Caco-2 (cell line): ENCODE measurements around the gene EFNA2. TPM values are rescaled to one million over a fixed set of nuclear protein-coding genes. Genes with fewer than 3 reads are reported as not detected.

Source experiments
- BruUV-seq: library from RNA; stranded (reverse); fragments of 400-500 nt; replicated peaks from 2 replicates; lab custom pipeline; 2021; lab: Mats Ljungman, UMichigan
- CTCF ChIA-PET: fragments of 300-600 bp; sonication (Branson Sonifier 250); formaldehyde crosslinking; loops from one replicate; lab custom pipeline; 2022; ENCODE audit warnings: antibody characterized with exemption; lab: Charles Lee
- POLR2A ChIA-PET: fragments of 300-600 bp; sonication (Branson Sonifier 250); formaldehyde crosslinking; loops from one replicate; lab custom pipeline; 2022; ENCODE audit warnings: antibody characterized with exemption; lab: Charles Lee
- DNase-seq, 2 experiments: peaks; one replicate each; pipeline versions ENCODE4 v3.0.0 to v3.0.0-alpha.2; 2020 to 2022
- H3K27me3 ChIP-seq: replicated peaks from 2 replicates; pipeline ENCODE4 v1.6.0; 2011; ENCODE audit warnings: low read length; ENCODE audit not compliant: control insufficient read depth, insufficient read depth
- H3K36me3 ChIP-seq: 2 replicates; pipeline ENCODE4 v1.5.1; 2011; ENCODE audit warnings: low read length; ENCODE audit not compliant: control insufficient read depth, insufficient read depth
- H3K4me1 ChIP-seq: fragments of 250-450 bp; sonication (Bioruptor Pico); 2 replicates; pipeline ENCODE4 v1.5.1; 2020; ENCODE audit warnings: mild to moderate bottlenecking
- H3K4me3 ChIP-seq: 2 replicates; pipeline ENCODE4 v1.5.1; 2011; ENCODE audit warnings: low read depth, mild to moderate bottlenecking, control low read depth, low read length
- H3K9me3 ChIP-seq: fragments of 250-450 bp; sonication (Bioruptor Pico); 2 replicates; pipeline ENCODE4 v1.5.1; 2020; ENCODE audit warnings: mild to moderate bottlenecking, moderate library complexity
- H3K27ac Mint-ChIP-seq: one replicate; pipeline ENCODE4 v1.8.0; 2022; ENCODE audit warnings: mixed read lengths; ENCODE audit not compliant: unreplicated experiment
- H3K27me3 Mint-ChIP-seq: one replicate; pipeline ENCODE4 v1.8.0; 2022; ENCODE audit warnings: mixed read lengths; ENCODE audit not compliant: insufficient read depth, unreplicated experiment
- H3K36me3 Mint-ChIP-seq: one replicate; pipeline ENCODE4 v1.8.0; 2022; ENCODE audit warnings: mild to moderate bottlenecking, mixed read lengths; ENCODE audit not compliant: insufficient read depth, unreplicated experiment
- H3K4me1 Mint-ChIP-seq: one replicate; pipeline ENCODE4 v1.8.0; 2022; ENCODE audit warnings: low read depth, mixed read lengths; ENCODE audit not compliant: unreplicated experiment
- H3K4me3 Mint-ChIP-seq: one replicate; pipeline ENCODE4 v1.8.0; 2022; ENCODE audit warnings: mild to moderate bottlenecking, moderate library complexity, mixed read lengths; ENCODE audit not compliant: unreplicated experiment
- H3K9me3 Mint-ChIP-seq: one replicate; pipeline ENCODE4 v1.8.0; 2022; ENCODE audit warnings: mixed read lengths; ENCODE audit not compliant: unreplicated experiment
- CTCF ChIP-seq, 2 experiments: fragments of 200-600 bp in 1 of 2; IDR thresholded peaks; 1 replicate in 1 of 2; 2 replicates in 1 of 2; pipeline versions ENCODE4 v1.5.1 to v1.8.0; 2011 to 2022; ENCODE audit warnings: antibody characterized with exemption in 1 of 2, control low read depth in 1 of 2, inconsistent platforms in 1 of 2, low read depth in 1 of 2, low read length in 1 of 2, mild to moderate bottlenecking in 1 of 2, moderate library complexity in 1 of 2; ENCODE audit not compliant: insufficient read depth in 1 of 2, severe bottlenecking in 1 of 2, unreplicated experiment in 1 of 2
- intact Hi-C: fragments of 100-400 bp; cut with micrococcal nuclease; formaldehyde crosslinking; loops from one replicate; pipeline ENCODE4 v1.10.0; 2022; ENCODE audit not compliant: unreplicated experiment
- total RNA-seq: library from RNA; stranded (reverse); gene quantifications from 2 replicates; pipeline ENCODE4 v1.2.3, GENCODE V29; 2022

Gene EFNA2
- total RNA-seq, 1 experiment from 2014 or later, result 18.6 TPM

- Histone ChIP-seq H3K4me3 (no peak overlapping the region), H3K4me1 (peaks cover 27% of the 10 kb centered on the region), H3K27me3 (no peaks in the 10 kb centered on the region), H3K36me3 (peaks cover 4% of the 10 kb centered on the region; the same call in 1 of the 2 replicates), H3K9me3 (no peaks in the 10 kb centered on the region)
- POLR2A ChIA-PET, result interaction anchor here (0.7 kb wide), 1 partner anchor 90 kb away, joined by 3 read pairs; no protein-coding TSS in a partner anchor
- Mint-ChIP-seq H3K4me1 (peaks cover 13% of the 10 kb centered on the region), H3K36me3 (peaks cover 84% of the 10 kb centered on the region), H3K9me3 (no peaks in the 10 kb centered on the region), H3K27ac (peak overlapping the region; percentile 91), H3K27me3 (no peaks in the 10 kb centered on the region), H3K4me3 (peak overlapping the region; percentile 83)
- CTCF ChIA-PET, result interaction anchor here (0.5 to 1.4 kb wide), 3 partner anchors 16 to 71 kb away, joined by 3 to 11 read pairs (median 3); no protein-coding TSS in a partner anchor
- no TSS peak for BruUV-seq
- no peak for DNase-seq
- no peak for TF ChIP-seq CTCF (IDR thresholded peaks at IDR 0.05; ENCODE audit: insufficient read depth in 1 of 2, low read depth in 1 of 2, low read length in 1 of 2, severe bottlenecking in 1 of 2, unreplicated experiment in 1 of 2)
- intact Hi-C loops, result no loop called here
Measured at GRCh38 chr19:1274081-1274851, 11.4 kb upstream of the EFNA2 start.

- H3K4me3 ChIP-seq, result peak overlapping the region; percentile 86
- BruUV-seq, result no TSS peak
- peak overlapping the region; percentile 91 for H3K27ac Mint-ChIP-seq
- no peaks in the 10 kb centered on the region for H3K27me3 ChIP-seq
- no peaks in the 10 kb centered on the region for H3K9me3 ChIP-seq
- intact Hi-C loops, result loop anchor here (5.0 kb wide), 1 partner anchor 42 kb away; no protein-coding TSS in a partner anchor
- ChIA-PET POLR2A (interaction anchor here (0.5 to 1.0 kb wide), 7 partner anchors 9 to 489 kb away, joined by 3 to 9 read pairs (median 3); a partner anchor contains a TSS), CTCF (interaction anchor here (0.6 to 1.0 kb wide), 2 partner anchors 8 to 30 kb away, joined by 5 to 9 read pairs; no protein-coding TSS in a partner anchor)
- peaks cover 5% of the 10 kb centered on the region; the same call in 1 of the 2 replicates for H3K36me3 ChIP-seq
- no peak for DNase-seq
- no peaks in the 10 kb centered on the region for H3K9me3 Mint-ChIP-seq
- H3K4me1 Mint-ChIP-seq, result peaks cover 16% of the 10 kb centered on the region
- H3K4me1 ChIP-seq, result peaks cover 27% of the 10 kb centered on the region
- no peaks in the 10 kb centered on the region for H3K27me3 Mint-ChIP-seq
- peak overlapping the region; percentile 83 for H3K4me3 Mint-ChIP-seq
- TF ChIP-seq CTCF (IDR thresholded peaks at IDR 0.05; ENCODE audit: insufficient read depth in 1 of 2, low read depth in 1 of 2, low read length in 1 of 2, severe bottlenecking in 1 of 2, unreplicated experiment in 1 of 2), result no peak
- peaks cover 84% of the 10 kb centered on the region for H3K36me3 Mint-ChIP-seq
Measured at GRCh38 chr19:1274852-1275259, 10.8 kb upstream of the EFNA2 start.

GRCh38 chr19:1275260-1275975 is 10.3 kb upstream of the EFNA2 start, which contains the start of gene FAM174C:
TSS of gene FAM174C (plus strand) at chr19:1275530. CDS start at chr19:1275550, 20 bp downstream.
- H3K36me3 ChIP-seq, result peaks cover 5% of the 10 kb centered on the region
- DNase-seq, result peak; percentile 94 to 96
- Mint-ChIP-seq H3K4me1 (peaks cover 16% of the 10 kb centered on the region), H3K27me3 (no peaks in the 10 kb centered on the region), H3K27ac (peak within 1 kb of the TSS; percentile 91), H3K4me3 (peak within 1 kb of the TSS; percentile 83), H3K36me3 (peaks cover 78% of the 10 kb centered on the region), H3K9me3 (no peaks in the 10 kb centered on the region)
- POLR2A ChIA-PET, result interaction anchor here (0.5 to 1.0 kb wide), 7 partner anchors 9 to 488 kb away, joined by 3 to 9 read pairs (median 3); a partner anchor contains a TSS
- CTCF ChIA-PET, result interaction anchor here (0.6 to 1.0 kb wide), 2 partner anchors 9 to 31 kb away, joined by 5 to 9 read pairs; no protein-coding TSS in a partner anchor
- BruUV-seq, result no TSS peak
- no peaks in the 10 kb centered on the region for H3K9me3 ChIP-seq
- peak within 1 kb of the TSS; percentile 86 for H3K4me3 ChIP-seq
- no peaks in the 10 kb centered on the region for H3K27me3 ChIP-seq
- TF ChIP-seq CTCF (IDR thresholded peaks at IDR 0.05; ENCODE audit: insufficient read depth in 1 of 2, low read depth in 1 of 2, low read length in 1 of 2, severe bottlenecking in 1 of 2, unreplicated experiment in 1 of 2), result no peak
- H3K4me1 ChIP-seq, result peaks cover 23% of the 10 kb centered on the region
- intact Hi-C loops, result loop anchor here (5.0 kb wide), 1 partner anchor 42 kb away; no protein-coding TSS in a partner anchor
